ENCODE data around the gene TRIM63. TPM values are rescaled to one million over a fixed set of nuclear protein-coding genes. Genes with fewer than 3 reads are reported as not detected.

Gene TRIM63
- total RNA-seq (2011; cell fraction: chromatin; rRNA removed; ENCODE audit: low replicate concordance): 0.74 and 0.77 TPM in 2 replicates
- 0.26 and 0.67 TPM in 2 replicates for total RNA-seq (2011; cell fraction: nucleolus; rRNA removed)
- 0.44 and 0.99 TPM in 2 replicates for total RNA-seq (2011; cell fraction: nucleoplasm; rRNA removed)
- total RNA-seq (2014; rRNA removed) (0.24 and 0.50 TPM in 2 replicates), total RNA-seq (2014; rRNA removed; fragmentation: Illumina TruSeq; extraction: Trizol) (0.32 and 0.36 TPM in 2 replicates), total RNA-seq (2015; rRNA removed; fragmentation: Illumina TruSeq; extraction: Trizol) (0.19 and 0.22 TPM in 2 replicates), total RNA-seq (2021) (0.16 and 0.44 TPM in 2 replicates), polyA plus RNA-seq (2011; rRNA removed) (0.42 and 0.57 TPM in 2 replicates), polyA plus RNA-seq (2014; fragmentation: Illumina TruSeq; extraction: Trizol) (0.28 and 0.48 TPM in 2 replicates), polyA plus RNA-seq (2014; fragmentation: Nextera tagmentation; extraction: Ambion mirVana) (under 1 TPM; 0.08 to 0.10 TPM), polyA plus RNA-seq (2014; rRNA removed) (0.22 and 0.40 TPM in 2 replicates), polyA minus RNA-seq (2011; rRNA and poly(A)+ RNA removed) (0.28 and 0.54 TPM in 2 replicates), Bru-seq, nascent RNA (percentile 26 among the genes with signal in this experiment), BruChase-seq, experiment 1, labeled RNA remaining after a 2-hour chase (percentile 24 among the genes with signal in this experiment), BruChase-seq, experiment 2, labeled RNA remaining after a 6-hour chase (percentile 3 among the genes with signal in this experiment)
- 0.31 and 0.43 TPM in 2 replicates for polyA plus RNA-seq (2011; cell fraction: cytosol; rRNA removed)
- 0.41 and 0.65 TPM in 2 replicates for polyA plus RNA-seq (2011; cell fraction: nucleus; rRNA removed)
- polyA plus RNA-seq (2012): 0.38 and 0.60 TPM in 2 replicates
- polyA minus RNA-seq (2011; cell fraction: cytosol; rRNA and poly(A)+ RNA removed): not detected in 2 replicates
- polyA minus RNA-seq (2011; cell fraction: nucleus; rRNA and poly(A)+ RNA removed): 0.27 and 0.33 TPM in 2 replicates
- long read RNA-seq, experiment 1, partial matches to known transcripts: 0 of 1 reads
- long read RNA-seq, experiment 1, other reads (novel, unspliced or antisense): 1 of 1 reads
- long read RNA-seq, experiment 2: 0 reads
- long read RNA-seq, experiment 3, partial matches to known transcripts: 1 of 1 reads
- long read RNA-seq, experiment 3, other reads (novel, unspliced or antisense): 0 of 1 reads

DNA sequence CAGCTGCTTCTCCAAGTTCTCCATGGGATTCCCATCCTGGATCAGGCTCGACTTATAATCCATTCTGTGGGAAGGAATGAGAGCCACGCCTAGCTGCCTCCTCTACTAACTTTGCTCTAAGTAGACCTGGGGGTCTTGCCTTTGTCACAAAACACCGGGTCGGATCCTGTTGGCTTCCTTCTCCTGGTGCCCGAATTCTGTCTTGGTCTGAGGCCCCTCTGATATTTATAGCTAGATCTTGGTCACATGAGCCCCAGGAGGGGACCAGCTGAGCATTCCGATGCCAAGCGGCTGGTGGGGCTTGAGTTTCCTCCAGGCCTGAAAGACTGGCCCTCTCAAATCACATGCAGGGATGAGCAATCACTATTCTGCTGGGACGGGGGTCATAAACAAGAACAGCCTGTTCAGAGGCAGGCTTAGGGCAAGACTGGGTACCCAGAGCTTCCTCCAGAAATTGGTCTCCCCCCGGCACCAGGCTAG, at the start of gene TRIM63:
Gene TRIM63 (minus strand): TSS at position 199 of the 480 bp plus-strand sequence. CDS start 136 bp downstream, at position 63.
- in situ Hi-C loops (cut with MboI): no loop called here
- POLR2A ChIA-PET: interaction anchor here (0.6 to 4.2 kb wide), 10 partner anchors 9 to 712 kb away, joined by 3 to 28 read pairs (median 4); partner anchors contain the start of gene CEP85

More for the DNA sequence above, at the start of gene TRIM63:
- Histone ChIP-seq H4K20me1 (replicated peaks; ENCODE audit: control insufficient read depth, insufficient read depth, low read length) (no peaks in the 10 kb centered on the region), H3K27me3 (ENCODE audit: control insufficient read depth in 2 of 2, insufficient read depth in 2 of 2, low read length in 2 of 2) (no peaks in the 10 kb centered on the region), H3K4me1 (replicated peaks in 1 of 2; ENCODE audit: control insufficient read depth in 2 of 2, insufficient read depth in 2 of 2, low read length in 2 of 2) (peaks cover 54 to 60% of the 10 kb centered on the region in 2 experiments), H3K9me1 (ENCODE audit: control insufficient read depth, insufficient read depth, low read length) (no peaks in the 10 kb centered on the region), H3K36me3 (ENCODE audit: control insufficient read depth, insufficient read depth, low read length) (no peaks in the 10 kb centered on the region), H3K27ac (ENCODE audit: extremely low read depth, low read depth, low read length) (peak within 1 kb of the TSS; percentile 1; the same call in 2 of the 3 replicates), H3K9ac (ENCODE audit: insufficient read depth in 1 of 2, low read depth in 2 of 2, low read length in 2 of 2) (peak within 1 kb of the TSS; percentile 3 to 82; a peak in 3 of 4 replicates), H3K4me2 (ENCODE audit: insufficient read depth, low read length) (peak within 1 kb of the TSS; percentile 28), H2AFZ (ENCODE audit: low read depth, low read length) (peak within 1 kb of the TSS; percentile 67), H3K4me3 (no peak within 1 kb of the TSS), H3K79me2 (ENCODE audit: control insufficient read depth, insufficient read depth, low read length) (no peaks in the 10 kb centered on the region), H3K9me3 (replicated peaks; ENCODE audit: control insufficient read depth, insufficient read depth, low read depth, low read length) (no peaks in the 10 kb centered on the region)
- FAIRE-seq (no peak), DNase-seq (ENCODE audit: extremely low read depth in 1 of 4, low spot score in 3 of 4) (no peak), ATAC-seq (no peak)
- intact Hi-C loops (cut with micrococcal nuclease): no loop called here
- WGBS (ENCODE audit: insufficient coverage, low coverage, missing lambda C conversion rate): 68% methylated on average over 9 of the region's 9 CpGs
- CTCF ChIA-PET (ENCODE audit: low intra/inter-chr PET ratio): no interaction called here
- no TSS peak for BruUV-seq (replicated peaks)
- TF ChIP-seq NR4A1 (CRISPR knock-in tag; IDR thresholded peaks at IDR 0.05) (no peak), NR4A1 (tag; IDR thresholded peaks at IDR 0.05) (0 out of 2 replicates have a peak, but pooled peaks have one; percentile 11), ZNF175 (CRISPR knock-in tag; IDR thresholded peaks at IDR 0.05; ENCODE audit: low read depth) (0 out of 2 replicates have a peak, but pooled peaks have one; percentile 7), RBM22 (IDR thresholded peaks at IDR 0.05; ENCODE audit: low read depth, low read length, poor library complexity, severe bottlenecking) (no peak), HSF4 (CRISPR knock-in tag; IDR thresholded peaks at IDR 0.05; ENCODE audit: borderline replicate concordance) (0 out of 2 replicates have a peak, but pooled peaks have one; percentile 45)
